Body of pancreas (tissue), 4 donors: ENCODE results near the gene SERPINA12.

Experiments used
- POLR2A ChIP-seq, 3 donors: fragments of 450-650 bp; IDR thresholded peaks; one replicate each; pipeline ENCODE4 v1.6.1; 2016; ENCODE audit warnings: antibody characterized with exemption in 3 of 3, mild to moderate bottlenecking in 2 of 3
- TF ChIP-seq, protein P1 (sequence below), 7 experiments: fragments of 450-650 bp in 4 of 7; fragments of 200-600 bp in 3 of 7; sonication (generic) in 3 of 7; IDR thresholded peaks; one replicate each; pipeline ENCODE4 v1.5.1; 2016 to 2019; ENCODE audit warnings: antibody characterized with exemption in 7 of 7

DNA sequence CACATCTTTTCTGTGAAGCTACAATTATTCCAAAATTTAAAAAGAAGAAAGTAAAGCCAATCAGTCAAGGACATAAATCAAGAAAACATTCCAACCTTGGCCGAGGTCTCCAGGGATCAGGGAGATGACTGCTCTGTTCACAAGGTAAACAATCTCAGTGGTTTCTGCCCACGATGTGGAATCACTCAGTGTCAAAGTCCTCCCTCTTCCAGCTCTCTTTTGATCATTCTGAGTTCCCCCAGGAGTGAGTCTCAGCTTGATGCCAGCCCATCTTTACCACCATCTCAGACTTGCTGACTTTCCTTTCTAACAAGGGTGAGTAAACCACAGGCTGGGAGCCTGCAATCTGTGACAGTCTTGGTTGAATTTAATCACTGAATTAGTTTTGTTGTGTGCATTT, 28.5 kb downstream of the SERPINA12 start:
- TF ChIP-seq, protein P1, sequence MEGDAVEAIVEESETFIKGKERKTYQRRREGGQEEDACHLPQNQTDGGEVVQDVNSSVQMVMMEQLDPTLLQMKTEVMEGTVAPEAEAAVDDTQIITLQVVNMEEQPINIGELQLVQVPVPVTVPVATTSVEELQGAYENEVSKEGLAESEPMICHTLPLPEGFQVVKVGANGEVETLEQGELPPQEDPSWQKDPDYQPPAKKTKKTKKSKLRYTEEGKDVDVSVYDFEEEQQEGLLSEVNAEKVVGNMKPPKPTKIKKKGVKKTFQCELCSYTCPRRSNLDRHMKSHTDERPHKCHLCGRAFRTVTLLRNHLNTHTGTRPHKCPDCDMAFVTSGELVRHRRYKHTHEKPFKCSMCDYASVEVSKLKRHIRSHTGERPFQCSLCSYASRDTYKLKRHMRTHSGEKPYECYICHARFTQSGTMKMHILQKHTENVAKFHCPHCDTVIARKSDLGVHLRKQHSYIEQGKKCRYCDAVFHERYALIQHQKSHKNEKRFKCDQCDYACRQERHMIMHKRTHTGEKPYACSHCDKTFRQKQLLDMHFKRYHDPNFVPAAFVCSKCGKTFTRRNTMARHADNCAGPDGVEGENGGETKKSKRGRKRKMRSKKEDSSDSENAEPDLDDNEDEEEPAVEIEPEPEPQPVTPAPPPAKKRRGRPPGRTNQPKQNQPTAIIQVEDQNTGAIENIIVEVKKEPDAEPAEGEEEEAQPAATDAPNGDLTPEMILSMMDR (IDR thresholded peaks at IDR 0.05): no peak
- TF ChIP-seq POLR2A (IDR thresholded peaks at IDR 0.05): no peak
